Right atrium auricular region (tissue), 2 donors: ENCODE data around the gene TSPAN7. TPM values are rescaled to one million over a fixed set of nuclear protein-coding genes. Genes with fewer than 3 reads are reported as not detected.

ENCODE experiments used
- DNase-seq: peaks from one replicate; pipeline ENCODE4 v3.0.0-alpha.2; 2019; ENCODE audit warnings: low spot score
- H3K27ac ChIP-seq, 2 donors: fragments of 200-600 bp; sonication (generic); 1 replicate in 1 of 2; 2 replicates in 1 of 2; pipeline ENCODE4 v1.5.1; 2016 to 2019
- H3K27me3 ChIP-seq, 2 donors: fragments of 200-600 bp; sonication (generic); one replicate each; pipeline versions ENCODE4 v1.5.1 to v1.6.0; 2017 to 2019
- H3K36me3 ChIP-seq: fragments of 200-600 bp; sonication (generic); one replicate; pipeline ENCODE4 v1.5.1; 2016
- H3K4me1 ChIP-seq, 2 donors: fragments of 200-600 bp; sonication (generic); one replicate each; pipeline versions ENCODE4 v1.5.1 to v1.6.0; 2017 to 2019
- H3K4me3 ChIP-seq, 2 donors: fragments of 200-600 bp; sonication (generic); 1 replicate in 1 of 2; 2 replicates in 1 of 2; pipeline ENCODE4 v1.5.1; 2017 to 2019; ENCODE audit warnings: mild to moderate bottlenecking in 1 of 2, moderate library complexity in 1 of 2
- H3K9me3 ChIP-seq, 2 donors: fragments of 200-600 bp; sonication (generic); one replicate each; pipeline ENCODE4 v1.5.1; 2019
- total RNA-seq, 2 donors: library from RNA; depleted of rRNA; stranded (reverse); fragments of >200 nt; gene quantifications; one replicate each; pipeline ENCODE4 v1.1.0, GENCODE V29; 2016
- TF ChIP-seq, protein P1 (sequence below), 2 donors: fragments of 200-600 bp; sonication (generic); IDR thresholded peaks; one replicate each; pipeline ENCODE4 v1.5.1; 2019; ENCODE audit warnings: antibody characterized with exemption in 2 of 2

Gene TSPAN7
- total RNA-seq, 2 donors from 2014 or later = 100 to 134 TPM

DNA sequence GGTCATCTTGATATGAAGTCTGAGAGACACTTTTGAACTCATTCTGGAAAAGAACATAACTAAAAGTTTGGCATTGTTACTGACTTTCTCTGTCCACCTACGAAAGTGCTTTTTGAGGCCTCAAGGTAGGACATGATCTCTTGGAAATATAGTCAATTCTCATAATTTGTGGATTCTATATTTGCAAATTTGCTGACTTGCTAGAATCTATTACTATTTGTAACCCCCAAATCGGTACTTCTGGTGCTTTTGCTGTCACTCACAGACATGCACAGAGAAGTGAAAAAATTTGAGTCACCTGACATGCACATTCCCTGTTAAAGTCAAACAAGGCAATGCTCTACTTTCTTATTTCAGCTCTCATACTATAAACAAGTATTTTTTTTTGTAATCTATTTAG is 35.6 kb downstream of the TSPAN7 start:
- Histone ChIP-seq H3K27me3 (peaks cover 0 to 2% of the 10 kb centered on the region in 2 donors), H3K27ac (no peak overlapping the region), H3K4me3 (no peak overlapping the region), H3K4me1 (no peaks in the 10 kb centered on the region), H3K9me3 (peaks cover 0 to 19% of the 10 kb centered on the region in 2 donors), H3K36me3 (no peaks in the 10 kb centered on the region)
- TF ChIP-seq, protein P1, sequence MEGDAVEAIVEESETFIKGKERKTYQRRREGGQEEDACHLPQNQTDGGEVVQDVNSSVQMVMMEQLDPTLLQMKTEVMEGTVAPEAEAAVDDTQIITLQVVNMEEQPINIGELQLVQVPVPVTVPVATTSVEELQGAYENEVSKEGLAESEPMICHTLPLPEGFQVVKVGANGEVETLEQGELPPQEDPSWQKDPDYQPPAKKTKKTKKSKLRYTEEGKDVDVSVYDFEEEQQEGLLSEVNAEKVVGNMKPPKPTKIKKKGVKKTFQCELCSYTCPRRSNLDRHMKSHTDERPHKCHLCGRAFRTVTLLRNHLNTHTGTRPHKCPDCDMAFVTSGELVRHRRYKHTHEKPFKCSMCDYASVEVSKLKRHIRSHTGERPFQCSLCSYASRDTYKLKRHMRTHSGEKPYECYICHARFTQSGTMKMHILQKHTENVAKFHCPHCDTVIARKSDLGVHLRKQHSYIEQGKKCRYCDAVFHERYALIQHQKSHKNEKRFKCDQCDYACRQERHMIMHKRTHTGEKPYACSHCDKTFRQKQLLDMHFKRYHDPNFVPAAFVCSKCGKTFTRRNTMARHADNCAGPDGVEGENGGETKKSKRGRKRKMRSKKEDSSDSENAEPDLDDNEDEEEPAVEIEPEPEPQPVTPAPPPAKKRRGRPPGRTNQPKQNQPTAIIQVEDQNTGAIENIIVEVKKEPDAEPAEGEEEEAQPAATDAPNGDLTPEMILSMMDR (IDR thresholded peaks at IDR 0.05) = no peak
- DNase-seq = no peak

DNA sequence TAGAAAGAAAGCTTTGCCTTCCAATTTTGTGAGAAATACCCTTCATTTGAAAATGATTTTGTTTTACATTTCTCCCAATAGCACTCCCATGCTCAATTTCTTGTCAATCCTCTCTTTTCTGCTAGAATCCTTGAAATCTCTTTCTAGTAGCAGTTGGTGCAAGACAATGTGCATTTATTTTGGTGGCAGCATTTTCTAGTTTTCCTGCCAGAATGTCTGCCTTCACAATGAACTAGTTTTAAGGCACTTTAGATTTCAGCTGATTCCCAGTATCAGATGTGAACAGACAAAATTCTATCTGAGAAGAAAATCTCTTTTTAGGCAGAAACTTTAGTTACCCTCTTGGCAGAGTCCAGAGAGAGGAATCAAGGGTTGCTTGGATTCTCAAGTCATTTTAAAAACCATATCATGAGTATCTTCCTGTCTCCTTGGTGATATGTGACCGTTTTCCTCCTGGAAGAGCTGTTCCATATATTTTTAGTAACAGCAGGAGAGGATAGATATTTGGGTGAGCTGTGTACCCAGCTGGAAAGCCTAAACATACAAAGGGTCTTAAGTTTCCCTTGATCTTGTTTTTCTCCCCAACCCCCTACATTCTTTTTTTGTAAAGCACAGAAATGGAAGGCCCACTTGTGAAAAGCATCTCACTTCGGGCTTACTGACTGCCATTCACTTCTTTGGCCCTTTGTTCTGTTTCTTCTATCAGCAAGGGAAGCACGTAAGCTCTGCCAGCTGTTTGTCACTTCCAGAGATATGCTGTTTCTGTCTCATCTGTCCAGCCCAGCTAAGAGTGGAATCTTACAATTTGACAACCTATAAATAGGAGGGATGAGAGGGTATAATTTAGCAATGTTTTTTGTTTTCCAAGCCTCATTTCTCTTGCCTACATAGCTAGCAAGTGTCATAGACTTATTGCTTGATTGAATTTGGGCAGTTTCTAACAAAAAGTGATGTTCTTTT is 38.7 kb downstream of the TSPAN7 start:
- Histone ChIP-seq H3K36me3 (no peaks in the 10 kb centered on the region), H3K27me3 (no peaks in the 10 kb centered on the region), H3K4me3 (no peak overlapping the region), H3K4me1 (no peaks in the 10 kb centered on the region), H3K27ac (peak overlapping the region; percentile 48 to 73), H3K9me3 (peaks cover 0 to 7% of the 10 kb centered on the region in 2 donors)
- DNase-seq = no peak
- TF ChIP-seq, protein P1 (IDR thresholded peaks at IDR 0.05) = no peak

DNA sequence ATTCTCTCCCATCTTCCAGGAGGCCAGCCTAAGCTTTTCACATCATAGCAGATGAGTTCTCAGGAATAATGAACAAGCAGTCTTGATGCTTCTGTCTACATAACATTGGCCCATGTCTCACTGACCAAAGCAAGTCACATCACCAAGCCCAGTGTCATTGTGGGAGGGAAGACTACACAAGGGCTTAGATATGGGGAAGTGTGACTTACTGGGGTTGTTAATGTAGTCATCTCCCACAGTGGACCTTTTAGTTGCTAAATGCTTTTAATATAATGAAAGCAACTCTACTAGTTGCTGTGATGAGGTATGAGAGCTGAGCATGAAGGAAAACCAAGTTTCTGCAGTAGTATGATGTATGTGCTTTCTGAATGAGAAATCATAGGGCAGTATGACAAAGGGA is 40.5 kb downstream of the TSPAN7 start:
- H3K27me3 ChIP-seq = no peaks in the 10 kb centered on the region
- H3K9me3 ChIP-seq = peaks cover 0 to 7% of the 10 kb centered on the region in 2 donors
- H3K36me3 ChIP-seq = no peaks in the 10 kb centered on the region
- no peaks in the 10 kb centered on the region for H3K4me1 ChIP-seq
- H3K4me3 ChIP-seq = no peak overlapping the region
- TF ChIP-seq, protein P1 (IDR thresholded peaks at IDR 0.05) = no peak
- DNase-seq = no peak
- H3K27ac ChIP-seq = peak overlapping the region in 1 of 2 donors; percentile 73

DNA sequence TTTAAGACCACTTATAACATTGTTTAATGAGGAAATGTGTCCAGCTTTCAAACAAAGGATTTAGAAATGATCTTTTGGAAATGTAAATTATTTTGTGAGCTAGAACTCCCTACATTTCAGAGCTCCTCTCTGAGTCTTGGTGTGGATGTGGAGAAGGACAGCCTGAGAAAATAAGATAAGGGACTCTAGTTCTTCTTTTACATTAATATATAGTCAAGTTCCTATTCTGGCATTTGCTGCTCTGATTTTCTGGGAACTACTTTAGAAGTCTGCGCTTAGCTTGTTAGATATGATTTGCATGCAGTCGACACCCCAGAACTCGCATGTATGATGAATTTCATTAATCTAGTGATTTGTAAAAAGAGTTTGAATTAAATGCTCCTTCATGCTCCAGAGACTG is 45.5 kb downstream of the TSPAN7 start:
- no peaks in the 10 kb centered on the region for H3K9me3 ChIP-seq
- no peak overlapping the region for H3K4me3 ChIP-seq
- H3K4me1 ChIP-seq = no peaks in the 10 kb centered on the region
- H3K27ac ChIP-seq = no peak overlapping the region
- H3K36me3 ChIP-seq = no peaks in the 10 kb centered on the region
- DNase-seq = no peak
- TF ChIP-seq, protein P1 (IDR thresholded peaks at IDR 0.05) = no peak
- no peaks in the 10 kb centered on the region for H3K27me3 ChIP-seq

DNA sequence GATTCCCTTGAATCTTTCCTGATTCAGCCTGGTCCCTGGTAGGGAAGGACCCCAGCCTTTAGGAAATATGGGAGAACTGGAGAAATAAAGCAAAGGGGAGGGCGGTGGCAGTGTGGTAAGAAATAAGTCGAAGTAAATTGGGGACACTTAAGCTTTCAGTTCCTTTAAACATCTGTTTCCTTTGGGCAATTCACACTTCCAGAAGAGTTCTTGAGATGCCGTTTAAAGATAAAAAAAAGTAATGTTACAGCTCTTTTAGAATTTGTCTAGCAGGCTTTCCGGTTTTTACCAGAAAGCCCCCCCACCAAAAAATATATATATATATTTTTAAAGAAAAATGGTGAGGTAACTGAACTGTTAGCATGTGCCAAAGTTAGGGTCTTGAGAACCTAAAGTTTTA is 46.6 kb downstream of the TSPAN7 start:
- TF ChIP-seq, protein P1 (IDR thresholded peaks at IDR 0.05) = no peak
- no peaks in the 10 kb centered on the region for H3K36me3 ChIP-seq

More for the DNA sequence above, 46.6 kb downstream of the TSPAN7 start:
- Histone ChIP-seq H3K9me3 (no peaks in the 10 kb centered on the region), H3K27me3 (no peaks in the 10 kb centered on the region), H3K4me3 (no peak overlapping the region), H3K27ac (no peak overlapping the region), H3K4me1 (no peaks in the 10 kb centered on the region)
- DNase-seq = no peak
